Neural crest cell (in vitro differentiated cells): ENCODE measurements around the gene ARID3B. TPM values are rescaled to one million over a fixed set of nuclear protein-coding genes. Genes with fewer than 3 reads are reported as not detected.
A peak's percentile ranks its signal among the peaks of the same experiment; 100 is the strongest.

Experiments
- DNase-seq: peaks from one replicate; pipeline ENCODE4 v3.0.0; 2021; ENCODE audit warnings: low read depth, mixed read lengths, low spot score
- H3K27ac Mint-ChIP-seq: one replicate; pipeline ENCODE4 v1.8.0; 2021; ENCODE audit warnings: mild to moderate bottlenecking, mixed read lengths; ENCODE audit not compliant: unreplicated experiment
- H3K27me3 Mint-ChIP-seq: 2 replicates; pipeline ENCODE4 v1.8.0; 2021; ENCODE audit warnings: low read depth, mild to moderate bottlenecking, mixed read lengths
- H3K36me3 Mint-ChIP-seq: 2 replicates; pipeline ENCODE4 v1.8.0; 2021; ENCODE audit warnings: low read depth, mild to moderate bottlenecking, mixed read lengths
- H3K4me1 Mint-ChIP-seq: 2 replicates; pipeline ENCODE4 v1.8.0; 2021; ENCODE audit warnings: mixed read lengths
- H3K4me3 Mint-ChIP-seq: one replicate; pipeline ENCODE4 v1.8.0; 2021; ENCODE audit warnings: mild to moderate bottlenecking, mixed read lengths
- H3K9me3 Mint-ChIP-seq: 2 replicates; pipeline ENCODE4 v1.8.0; 2021; ENCODE audit warnings: mixed read lengths
- total RNA-seq: library from RNA; stranded (reverse); gene quantifications from 2 replicates; pipeline ENCODE4 v1.2.1, GENCODE V29; 2021
- TF ChIP-seq, protein P1 (sequence below): fragments of 200-600 bp; sonication (generic); conservative IDR thresholded peaks from 2 replicates; pipeline ENCODE4 v1.5.0; 2021; ENCODE audit warnings: antibody characterized with exemption, mild to moderate bottlenecking

The ARID3B gene
- total RNA-seq, 1 donor from 2014 or later, result 66.5 TPM

- Mint-ChIP-seq H3K27me3 (no peaks in the 10 kb centered on the region), H3K27ac (no peak overlapping the region), H3K9me3 (no peaks in the 10 kb centered on the region), H3K36me3 (peaks cover 9% of the 10 kb centered on the region), H3K4me1 (peaks cover 16% of the 10 kb centered on the region), H3K4me3 (no peak overlapping the region)
- TF ChIP-seq, protein P1, sequence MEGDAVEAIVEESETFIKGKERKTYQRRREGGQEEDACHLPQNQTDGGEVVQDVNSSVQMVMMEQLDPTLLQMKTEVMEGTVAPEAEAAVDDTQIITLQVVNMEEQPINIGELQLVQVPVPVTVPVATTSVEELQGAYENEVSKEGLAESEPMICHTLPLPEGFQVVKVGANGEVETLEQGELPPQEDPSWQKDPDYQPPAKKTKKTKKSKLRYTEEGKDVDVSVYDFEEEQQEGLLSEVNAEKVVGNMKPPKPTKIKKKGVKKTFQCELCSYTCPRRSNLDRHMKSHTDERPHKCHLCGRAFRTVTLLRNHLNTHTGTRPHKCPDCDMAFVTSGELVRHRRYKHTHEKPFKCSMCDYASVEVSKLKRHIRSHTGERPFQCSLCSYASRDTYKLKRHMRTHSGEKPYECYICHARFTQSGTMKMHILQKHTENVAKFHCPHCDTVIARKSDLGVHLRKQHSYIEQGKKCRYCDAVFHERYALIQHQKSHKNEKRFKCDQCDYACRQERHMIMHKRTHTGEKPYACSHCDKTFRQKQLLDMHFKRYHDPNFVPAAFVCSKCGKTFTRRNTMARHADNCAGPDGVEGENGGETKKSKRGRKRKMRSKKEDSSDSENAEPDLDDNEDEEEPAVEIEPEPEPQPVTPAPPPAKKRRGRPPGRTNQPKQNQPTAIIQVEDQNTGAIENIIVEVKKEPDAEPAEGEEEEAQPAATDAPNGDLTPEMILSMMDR, result no peak
- DNase-seq, result no peak
Measured at GRCh38 chr15:74578496-74578994, 37.5 kb downstream of the ARID3B start.

GRCh38 chr15:74579001-74579400, 38.0 kb downstream of the ARID3B start:
- TF ChIP-seq, protein P1, result no peak
- peak overlapping the region; percentile 43 for H3K27ac Mint-ChIP-seq
- peaks cover 5% of the 10 kb centered on the region for H3K36me3 Mint-ChIP-seq
- H3K27me3 Mint-ChIP-seq, result no peaks in the 10 kb centered on the region
- DNase-seq, result no peak
- peaks cover 20% of the 10 kb centered on the region for H3K4me1 Mint-ChIP-seq
- no peaks in the 10 kb centered on the region for H3K9me3 Mint-ChIP-seq
- no peak overlapping the region for H3K4me3 Mint-ChIP-seq

DNA sequence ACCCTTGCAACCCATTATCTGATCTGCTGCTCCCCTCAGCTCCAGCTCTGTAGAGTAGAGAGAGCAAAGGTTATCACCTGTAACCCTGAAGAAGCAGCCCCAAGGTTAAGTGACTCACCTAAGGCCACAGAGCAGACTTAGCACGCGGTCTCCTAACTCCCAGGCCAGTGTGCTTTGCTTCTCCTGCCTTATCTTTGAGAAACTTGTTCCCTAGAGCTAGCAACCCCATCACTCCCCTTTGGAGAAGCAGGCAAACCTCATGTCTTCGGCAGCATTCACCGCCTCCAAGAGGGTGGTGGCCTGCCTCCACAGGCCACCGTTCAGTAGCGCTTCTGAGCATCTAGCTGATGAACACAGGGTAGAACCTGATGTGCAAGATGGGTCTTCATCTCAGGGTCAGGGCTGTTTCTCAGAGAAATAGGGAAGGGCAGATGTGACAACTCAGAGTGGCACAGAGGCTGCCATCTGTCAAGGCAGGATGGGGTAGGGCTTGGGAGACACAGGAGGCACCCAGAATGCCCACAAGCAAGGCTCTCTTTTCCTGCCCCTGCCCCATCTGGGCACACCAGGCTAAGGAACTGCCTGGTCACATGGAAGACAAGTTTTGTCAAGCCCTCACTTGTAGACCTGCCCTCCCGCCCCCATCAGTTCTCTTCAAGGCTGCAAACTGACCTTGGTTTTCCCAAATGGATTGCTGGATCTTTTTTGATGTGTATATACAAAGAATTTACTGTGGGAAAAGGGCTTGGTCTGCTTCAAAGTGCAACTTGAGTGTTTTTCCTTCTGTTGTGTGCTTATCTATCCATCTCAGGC, 39.7 kb downstream of the ARID3B start:
- no peak overlapping the region for H3K4me3 Mint-ChIP-seq
- TF ChIP-seq, protein P1, result no peak
- H3K4me1 Mint-ChIP-seq, result peaks cover 38% of the 10 kb centered on the region
- DNase-seq, result no peak
- H3K9me3 Mint-ChIP-seq, result no peaks in the 10 kb centered on the region
- no peaks in the 10 kb centered on the region for H3K27me3 Mint-ChIP-seq
- peaks cover 4% of the 10 kb centered on the region for H3K36me3 Mint-ChIP-seq
- no peak overlapping the region for H3K27ac Mint-ChIP-seq

GRCh38 chr15:74584204-74584603, 43.2 kb downstream of the ARID3B start:
- peak overlapping the region; percentile 77 for H3K4me3 Mint-ChIP-seq
- peaks cover 3% of the 10 kb centered on the region for H3K27me3 Mint-ChIP-seq
- no peak for DNase-seq
- peaks cover 4% of the 10 kb centered on the region for H3K36me3 Mint-ChIP-seq
- TF ChIP-seq, protein P1, result no peak
- no peaks in the 10 kb centered on the region for H3K9me3 Mint-ChIP-seq
- peaks cover 71% of the 10 kb centered on the region for H3K4me1 Mint-ChIP-seq
- H3K27ac Mint-ChIP-seq, result peak overlapping the region; percentile 95

- Mint-ChIP-seq H3K4me3 (peak overlapping the region; percentile 77), H3K9me3 (no peaks in the 10 kb centered on the region), H3K27ac (peak overlapping the region; percentile 95), H3K27me3 (peaks cover 3% of the 10 kb centered on the region), H3K36me3 (peaks cover 6% of the 10 kb centered on the region), H3K4me1 (peaks cover 72% of the 10 kb centered on the region)
- TF ChIP-seq, protein P1, result no peak
- DNase-seq, result no peak
Measured at GRCh38 chr15:74584779-74585178, 43.8 kb downstream of the ARID3B start.
